Activated naive CD8-positive, alpha-beta T cell treated with anti-CD3 and anti-CD28 coated beads, Interleukin-2, amount 50 U/mL, for 24 hours (primary cell): Measurements from ENCODE around the gene ANO6.
"Not testable (repeated sequence)": the region's sequence is repeated elsewhere in the genome, so short reads cannot be mapped to it uniquely, and the experiment has no call there.

Source experiments
- ATAC-seq: fragments of 150-1000 bp; cut with Tn5 transposase; one replicate; pipeline ENCODE4 v1.10.0; 2021
- DNase-seq: peaks from one replicate; pipeline ENCODE4 v3.0.0; 2021
- H3K27ac Mint-ChIP-seq: one replicate; pipeline ENCODE4 v1.8.0; 2021; ENCODE audit warnings: mild to moderate bottlenecking, mixed read lengths
- H3K27me3 Mint-ChIP-seq: one replicate; pipeline ENCODE4 v1.8.0; 2021; ENCODE audit warnings: mixed read lengths
- H3K36me3 Mint-ChIP-seq: one replicate; pipeline ENCODE4 v1.8.0; 2021; ENCODE audit warnings: low read depth, mixed read lengths
- H3K4me1 Mint-ChIP-seq: one replicate; pipeline ENCODE4 v1.8.0; 2021; ENCODE audit warnings: mixed read lengths
- H3K4me3 Mint-ChIP-seq: one replicate; pipeline ENCODE4 v1.8.0; 2021; ENCODE audit warnings: mild to moderate bottlenecking, moderate library complexity, mixed read lengths
- H3K9me3 Mint-ChIP-seq: one replicate; pipeline ENCODE4 v1.8.0; 2021; ENCODE audit warnings: mixed read lengths

Gene ANO6

DNA sequence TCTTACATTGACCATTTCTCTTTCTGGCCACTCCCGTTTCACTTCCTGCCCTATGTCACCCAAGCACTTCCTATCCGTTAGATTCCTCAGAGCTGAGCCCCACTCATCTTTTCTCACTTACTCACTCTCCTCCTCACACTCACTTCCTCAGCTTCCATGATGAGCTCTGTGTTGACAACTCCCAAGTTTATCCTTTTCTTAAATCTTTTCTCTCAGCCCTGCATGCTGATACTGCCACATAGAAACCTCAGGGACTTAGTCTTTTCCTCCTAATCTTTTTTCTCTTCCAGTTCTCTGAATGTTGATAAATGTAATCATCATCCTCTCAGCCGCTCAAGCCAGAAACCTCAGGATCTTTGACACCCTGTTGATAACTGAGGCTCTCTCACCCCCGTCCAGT, 99.6 kb downstream of the ANO6 start:
- Mint-ChIP-seq H3K4me3 (no peak overlapping the region), H3K27me3 (no peaks in the 10 kb centered on the region), H3K36me3 (peaks cover 21% of the 10 kb centered on the region), H3K27ac (no peak overlapping the region), H3K4me1 (peaks cover 2% of the 10 kb centered on the region), H3K9me3 (peaks cover 10% of the 10 kb centered on the region)
- no peak for ATAC-seq
- DNase-seq: no peak

DNA sequence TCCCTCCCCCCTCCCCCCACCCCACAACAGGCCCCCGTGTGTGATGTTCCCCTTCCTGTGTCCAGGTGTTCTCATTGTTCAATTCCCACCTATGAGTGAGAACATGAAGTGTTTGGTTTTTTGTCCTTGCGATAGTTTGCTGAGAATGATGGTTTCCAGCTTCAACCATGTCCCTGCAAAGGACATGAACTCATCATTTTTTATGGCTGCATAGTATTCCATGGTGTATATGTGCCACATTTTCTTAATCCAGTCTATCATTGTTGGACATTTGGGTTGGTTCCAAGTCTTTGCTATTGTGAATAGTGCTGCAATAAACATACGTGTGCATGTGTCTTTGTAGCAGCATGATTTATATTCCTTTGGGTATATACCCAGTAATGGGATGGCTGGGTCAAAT, 101.4 kb downstream of the ANO6 start:
- Mint-ChIP-seq H3K36me3 (peaks cover 28% of the 10 kb centered on the region), H3K9me3 (peaks cover 14% of the 10 kb centered on the region)
- DNase-seq, H3K4me3 Mint-ChIP-seq, H3K4me1 Mint-ChIP-seq, H3K27me3 Mint-ChIP-seq, ATAC-seq, H3K27ac Mint-ChIP-seq: not testable (repeated sequence)

DNA sequence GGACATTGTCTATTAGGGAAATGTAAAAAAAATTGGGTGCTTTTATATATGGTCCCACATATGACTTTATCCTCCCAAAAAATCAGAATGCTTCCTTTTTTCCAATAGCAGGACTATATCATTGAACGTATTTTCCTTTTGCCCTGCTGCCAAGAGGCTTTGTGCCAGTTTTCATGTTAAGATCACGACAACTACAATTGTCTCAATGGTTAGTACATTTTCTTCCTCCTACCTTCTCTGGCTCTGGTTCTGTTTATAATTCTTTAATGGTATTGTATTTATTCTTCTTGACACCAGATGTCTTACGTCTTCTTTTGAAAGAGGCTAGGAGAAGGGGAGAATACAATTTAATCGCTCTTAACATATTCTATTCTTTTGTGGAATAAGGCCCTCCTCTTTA, 106.9 kb downstream of the ANO6 start:
- Mint-ChIP-seq H3K4me1 (peaks cover 8% of the 10 kb centered on the region), H3K27ac (no peak overlapping the region), H3K27me3 (no peaks in the 10 kb centered on the region), H3K4me3 (no peak overlapping the region), H3K9me3 (peaks cover 3% of the 10 kb centered on the region), H3K36me3 (peaks cover 10% of the 10 kb centered on the region)
- no peak for DNase-seq
- no peak for ATAC-seq

DNA sequence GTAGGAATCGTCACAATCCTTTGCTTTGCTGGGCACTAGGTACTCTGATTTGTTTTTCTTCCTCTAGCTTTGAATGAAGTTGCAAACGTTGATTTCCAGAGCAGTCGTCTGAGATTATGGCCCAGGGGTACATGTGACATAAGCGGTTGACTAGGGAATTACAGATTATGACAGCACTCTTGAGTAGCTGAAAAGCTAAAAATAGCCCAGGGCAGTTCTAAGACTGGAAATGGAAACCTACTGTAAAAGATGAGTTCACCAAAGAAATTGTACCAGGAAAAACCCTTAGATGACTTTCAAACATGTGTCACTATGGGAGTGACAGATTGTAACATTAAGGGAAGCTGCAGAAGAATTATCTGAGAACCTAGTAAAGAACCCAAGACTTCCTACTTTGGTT, 108.5 kb downstream of the ANO6 start:
- Mint-ChIP-seq H3K27ac (no peak overlapping the region), H3K4me3 (no peak overlapping the region), H3K4me1 (peaks cover 8% of the 10 kb centered on the region), H3K27me3 (no peaks in the 10 kb centered on the region), H3K9me3 (peaks cover 3% of the 10 kb centered on the region), H3K36me3 (peaks cover 7% of the 10 kb centered on the region)
- DNase-seq (no peak), ATAC-seq (peak; percentile 33)

DNA sequence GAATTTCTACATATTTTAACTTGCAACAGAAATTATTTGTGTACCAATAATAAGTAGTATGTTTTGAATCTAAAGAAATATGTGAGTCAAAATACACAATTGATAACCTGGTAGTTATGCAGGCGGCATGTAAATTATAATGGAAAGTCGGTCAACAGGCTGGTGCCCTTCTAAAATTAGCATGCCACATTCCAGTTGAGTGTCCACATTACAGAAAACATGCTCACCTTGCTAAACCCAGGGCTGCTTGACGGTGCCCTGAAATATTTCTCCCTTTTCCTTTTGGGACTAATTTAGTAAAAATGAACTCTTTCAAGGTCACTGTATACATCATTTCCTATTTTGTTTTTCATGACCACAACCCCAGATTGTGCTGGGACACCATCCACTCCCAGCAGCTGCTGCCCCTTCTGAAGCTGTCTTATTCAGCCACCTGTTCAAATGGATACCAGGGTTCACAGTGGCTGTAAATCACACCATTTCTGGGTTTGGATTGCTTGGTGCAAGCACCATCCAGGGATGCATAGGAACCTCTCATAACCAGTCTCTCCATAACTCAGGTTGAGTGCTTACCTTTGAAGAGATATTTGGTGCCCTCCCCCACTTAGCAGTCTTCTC, 110.6 kb downstream of the ANO6 start:
- H3K27me3 Mint-ChIP-seq: no peaks in the 10 kb centered on the region
- no peak overlapping the region for H3K4me3 Mint-ChIP-seq
- peaks cover 8% of the 10 kb centered on the region for H3K4me1 Mint-ChIP-seq
- no peak for DNase-seq
- no peaks in the 10 kb centered on the region for H3K9me3 Mint-ChIP-seq
- peaks cover 8% of the 10 kb centered on the region for H3K36me3 Mint-ChIP-seq
- ATAC-seq: no peak
- no peak overlapping the region for H3K27ac Mint-ChIP-seq

DNA sequence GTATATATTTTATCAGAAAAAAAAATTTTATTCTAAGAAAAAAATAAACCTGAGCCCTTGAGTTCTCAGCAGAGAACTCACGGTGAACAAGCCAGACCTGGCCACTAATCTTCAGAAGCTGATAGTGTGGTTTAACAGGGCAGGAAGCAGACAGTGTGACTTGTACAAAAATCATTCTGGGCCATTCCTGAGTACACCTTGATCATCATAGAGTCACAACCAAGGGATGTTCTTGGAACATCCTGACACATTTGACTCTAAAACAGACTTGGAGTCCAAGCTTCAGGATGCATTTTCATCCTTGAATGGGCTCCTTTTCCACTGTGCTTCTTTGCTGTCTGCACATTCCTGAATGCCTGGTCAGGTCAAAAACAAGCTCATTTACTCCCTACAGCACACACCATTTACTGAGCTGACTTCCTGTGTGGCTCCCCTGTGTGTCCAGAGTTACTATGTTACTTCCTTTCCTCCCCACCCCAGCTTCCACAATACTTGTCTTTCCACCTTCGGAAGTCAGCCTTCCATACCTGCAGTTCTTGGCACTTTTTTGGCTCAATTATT, 112.0 kb downstream of the ANO6 start:
- no peak overlapping the region for H3K4me3 Mint-ChIP-seq
- H3K27me3 Mint-ChIP-seq: no peaks in the 10 kb centered on the region
- H3K36me3 Mint-ChIP-seq: peaks cover 13% of the 10 kb centered on the region
- ATAC-seq (no peak), DNase-seq (no peak)
- no peaks in the 10 kb centered on the region for H3K9me3 Mint-ChIP-seq
- peaks cover 8% of the 10 kb centered on the region for H3K4me1 Mint-ChIP-seq
- H3K27ac Mint-ChIP-seq: no peak overlapping the region

DNA sequence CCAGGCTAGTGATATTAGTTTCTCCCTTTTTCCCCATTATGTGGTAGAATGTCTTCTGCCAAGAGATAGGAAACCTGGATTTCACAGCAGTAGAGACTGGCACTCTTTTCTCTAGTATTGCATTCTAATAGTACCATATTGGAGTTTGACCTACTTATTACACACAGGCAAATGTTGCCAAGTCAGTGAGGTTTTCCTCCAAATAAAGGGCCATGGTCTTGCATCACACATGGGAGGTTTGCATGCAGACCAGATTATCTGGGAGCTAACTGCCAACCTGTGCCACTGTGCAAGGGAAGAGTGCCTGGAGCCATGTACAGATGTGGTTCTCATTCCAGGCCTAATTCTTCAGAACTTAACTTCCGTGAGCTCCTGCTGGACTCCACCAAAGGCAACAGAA, 113.3 kb downstream of the ANO6 start:
- DNase-seq (no peak), ATAC-seq (no peak)
- peaks cover 13% of the 10 kb centered on the region for H3K36me3 Mint-ChIP-seq
- no peaks in the 10 kb centered on the region for H3K27me3 Mint-ChIP-seq
- H3K4me3 Mint-ChIP-seq: no peak overlapping the region
- H3K4me1 Mint-ChIP-seq: peaks cover 8% of the 10 kb centered on the region
- H3K27ac Mint-ChIP-seq: no peak overlapping the region
- no peaks in the 10 kb centered on the region for H3K9me3 Mint-ChIP-seq

DNA sequence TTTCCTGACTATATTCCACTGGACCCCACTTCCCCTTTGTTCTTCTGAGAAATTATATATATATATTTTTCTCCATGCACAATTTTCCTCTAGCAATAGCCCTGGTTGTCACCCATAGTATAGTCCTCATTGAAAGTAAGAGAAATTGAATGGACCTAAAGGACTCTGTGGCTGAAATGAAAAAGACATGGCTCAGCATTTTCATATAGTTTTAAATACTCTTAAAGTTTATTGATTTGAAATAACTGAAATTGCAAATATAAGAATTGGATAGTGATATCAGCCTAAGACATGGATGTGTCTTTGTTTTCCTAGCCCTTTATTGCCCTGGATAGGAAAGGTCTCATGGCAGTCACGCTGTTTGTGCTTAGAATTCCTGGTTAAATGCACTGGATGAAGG, 113.8 kb downstream of the ANO6 start:
- no peaks in the 10 kb centered on the region for H3K9me3 Mint-ChIP-seq
- no peaks in the 10 kb centered on the region for H3K27me3 Mint-ChIP-seq
- no peak overlapping the region for H3K4me3 Mint-ChIP-seq
- no peak for ATAC-seq
- no peak for DNase-seq
- H3K36me3 Mint-ChIP-seq: peaks cover 13% of the 10 kb centered on the region
- H3K27ac Mint-ChIP-seq: no peak overlapping the region
- H3K4me1 Mint-ChIP-seq: peaks cover 3% of the 10 kb centered on the region

DNA sequence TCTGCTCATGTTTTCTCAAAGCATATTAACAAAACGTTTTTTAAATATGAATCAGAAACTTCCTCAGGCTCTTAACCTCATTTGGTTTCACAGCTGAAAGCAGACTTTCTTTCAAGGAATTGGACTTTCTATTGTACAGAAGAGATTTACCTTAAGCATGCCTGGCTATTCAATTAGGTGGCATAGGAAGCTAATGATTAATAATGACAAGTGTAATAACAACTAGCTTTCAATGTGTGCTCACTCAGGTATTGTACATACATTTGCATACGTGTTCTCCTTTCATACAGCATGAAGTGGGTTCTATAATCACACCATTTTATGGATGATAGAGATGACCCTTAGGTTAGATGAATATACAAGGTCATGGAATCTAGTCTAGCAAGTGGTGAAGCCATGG, 115.7 kb downstream of the ANO6 start:
- DNase-seq (no peak), ATAC-seq (no peak)
- peaks cover 1% of the 10 kb centered on the region for H3K4me1 Mint-ChIP-seq
- no peak overlapping the region for H3K27ac Mint-ChIP-seq
- no peaks in the 10 kb centered on the region for H3K27me3 Mint-ChIP-seq
- no peaks in the 10 kb centered on the region for H3K9me3 Mint-ChIP-seq
- H3K4me3 Mint-ChIP-seq: no peak overlapping the region
- H3K36me3 Mint-ChIP-seq: peaks cover 19% of the 10 kb centered on the region

DNA sequence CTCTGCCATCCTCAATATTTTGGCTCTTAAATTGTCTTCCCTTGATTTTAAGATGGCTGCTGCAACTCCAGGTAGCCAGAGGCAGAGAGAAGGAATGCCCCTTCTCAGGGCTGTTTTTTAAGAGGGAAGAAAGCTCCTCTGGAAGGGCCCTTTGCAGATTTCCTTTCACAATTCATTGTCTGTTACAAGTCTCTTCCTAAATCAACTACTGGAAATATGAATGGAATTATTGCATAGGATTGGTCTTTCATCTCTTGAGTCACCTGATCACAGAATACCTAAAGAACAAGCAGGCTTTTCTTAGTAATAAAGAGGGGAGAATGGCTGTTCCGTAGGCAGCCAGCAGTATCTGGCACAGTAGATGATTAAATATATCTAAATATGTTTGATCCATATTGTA, 118.5 kb downstream of the ANO6 start:
- H3K27me3 Mint-ChIP-seq: no peaks in the 10 kb centered on the region
- no peaks in the 10 kb centered on the region for H3K4me1 Mint-ChIP-seq
- no peaks in the 10 kb centered on the region for H3K9me3 Mint-ChIP-seq
- H3K4me3 Mint-ChIP-seq: no peak overlapping the region
- peaks cover 19% of the 10 kb centered on the region for H3K36me3 Mint-ChIP-seq
- DNase-seq: no peak
- ATAC-seq: no peak
- no peak overlapping the region for H3K27ac Mint-ChIP-seq

DNA sequence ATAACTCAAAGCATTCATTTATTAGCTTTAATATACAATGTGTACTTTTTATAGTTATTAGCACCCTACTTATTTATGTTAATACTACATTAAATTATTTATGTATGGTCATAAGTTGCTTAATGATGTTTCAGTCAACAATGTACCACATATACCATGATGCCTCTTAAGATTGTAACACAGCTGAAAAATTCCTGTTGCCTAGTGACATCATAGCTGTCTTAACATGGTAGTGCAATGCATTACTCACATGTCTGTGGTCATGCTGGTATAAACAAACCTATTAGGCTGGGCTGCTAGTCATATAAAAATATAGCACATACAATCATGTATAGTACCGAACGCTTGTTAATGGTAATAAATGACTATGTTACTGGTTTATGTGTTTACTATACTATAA, 120.4 kb downstream of the ANO6 start:
- no peaks in the 10 kb centered on the region for H3K9me3 Mint-ChIP-seq
- H3K4me1 Mint-ChIP-seq: no peaks in the 10 kb centered on the region
- no peak overlapping the region for H3K27ac Mint-ChIP-seq
- no peaks in the 10 kb centered on the region for H3K27me3 Mint-ChIP-seq
- peaks cover 15% of the 10 kb centered on the region for H3K36me3 Mint-ChIP-seq
- no peak for ATAC-seq
- no peak for DNase-seq
- H3K4me3 Mint-ChIP-seq: no peak overlapping the region

DNA sequence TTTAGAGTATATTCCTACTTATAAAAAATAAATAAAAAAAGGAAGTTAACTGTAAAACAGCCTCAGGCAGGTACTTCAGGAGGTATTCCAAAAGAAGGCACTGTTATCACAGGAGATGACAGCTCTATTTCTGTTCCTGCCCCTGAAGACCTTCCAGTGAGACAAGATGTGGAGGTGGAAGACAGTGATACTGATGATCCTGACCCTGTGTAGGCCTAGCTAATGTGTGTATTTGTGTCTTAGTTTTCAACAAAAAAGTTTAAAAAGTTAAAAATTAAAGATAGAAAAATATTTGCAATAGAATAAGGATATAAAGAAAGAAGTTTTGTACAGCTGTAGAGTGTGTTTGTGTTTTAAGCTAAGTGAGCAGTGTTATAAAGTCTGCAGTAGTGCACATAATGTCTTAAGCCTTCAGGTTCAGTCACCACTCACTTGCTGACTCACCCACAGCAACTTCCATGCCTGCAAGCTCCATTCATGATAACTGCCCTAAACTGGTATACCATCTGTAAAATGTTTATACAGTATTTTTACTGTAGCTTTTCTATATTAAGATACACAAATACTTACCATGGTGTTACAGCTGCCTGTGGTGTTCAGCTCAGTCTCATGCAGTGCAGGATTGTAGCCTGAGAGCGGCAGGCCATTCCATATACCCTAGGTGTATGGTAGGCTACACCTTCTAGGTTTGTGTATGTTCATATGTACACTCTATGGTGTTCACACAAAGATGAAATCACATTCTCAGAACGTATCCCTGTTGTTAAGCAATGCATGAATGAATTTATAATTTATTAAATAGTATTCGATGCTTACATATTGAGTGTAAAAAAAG, 121.1 kb downstream of the ANO6 start:
- Mint-ChIP-seq H3K27ac (no peak overlapping the region), H3K27me3 (no peaks in the 10 kb centered on the region), H3K4me1 (no peaks in the 10 kb centered on the region), H3K9me3 (no peaks in the 10 kb centered on the region), H3K36me3 (peaks cover 14% of the 10 kb centered on the region), H3K4me3 (no peak overlapping the region)
- ATAC-seq (no peak), DNase-seq (no peak)

DNA sequence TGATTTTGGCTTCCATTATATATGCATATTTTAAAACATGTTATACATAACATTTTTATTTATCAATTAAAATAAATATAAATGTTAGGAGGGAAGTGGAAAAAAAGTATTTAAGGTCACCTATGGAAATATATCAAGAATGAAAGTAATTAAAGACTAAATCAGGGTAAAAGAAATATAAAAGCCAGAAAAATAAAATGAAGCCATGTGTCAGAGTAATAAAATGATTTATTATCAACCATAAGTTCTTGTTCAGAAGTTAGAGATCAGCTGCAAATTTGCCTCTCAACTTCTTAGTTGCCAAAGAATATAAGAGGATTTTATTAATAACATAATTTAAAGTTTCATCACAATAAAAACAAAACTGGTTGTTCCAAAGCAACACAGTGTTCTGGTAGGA, 121.9 kb downstream of the ANO6 start:
- no peaks in the 10 kb centered on the region for H3K27me3 Mint-ChIP-seq
- DNase-seq (no peak), ATAC-seq (no peak)
- peaks cover 3% of the 10 kb centered on the region for H3K4me1 Mint-ChIP-seq
- no peak overlapping the region for H3K27ac Mint-ChIP-seq
- H3K9me3 Mint-ChIP-seq: no peaks in the 10 kb centered on the region
- no peak overlapping the region for H3K4me3 Mint-ChIP-seq
- H3K36me3 Mint-ChIP-seq: peaks cover 6% of the 10 kb centered on the region

DNA sequence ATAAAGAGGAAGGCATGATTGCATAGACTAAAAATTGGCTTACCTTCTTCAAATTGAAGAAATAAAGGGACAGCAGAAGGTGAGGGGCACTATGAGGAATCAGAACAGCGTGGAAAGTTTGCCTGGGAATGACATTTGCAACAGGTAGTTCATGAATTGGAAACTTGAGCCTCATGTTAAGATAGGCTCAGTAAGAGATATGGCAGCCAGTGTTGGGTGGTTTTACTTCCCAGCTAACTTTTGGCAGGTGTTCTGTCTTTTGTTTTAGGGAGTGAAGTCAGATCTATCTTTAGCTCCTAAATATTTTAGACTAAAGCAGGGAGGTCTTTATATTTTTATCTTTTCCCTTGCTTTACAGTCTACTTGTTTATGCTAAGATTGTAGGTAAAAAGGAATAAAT, 122.4 kb downstream of the ANO6 start:
- no peak overlapping the region for H3K4me3 Mint-ChIP-seq
- H3K9me3 Mint-ChIP-seq: no peaks in the 10 kb centered on the region
- peaks cover 7% of the 10 kb centered on the region for H3K36me3 Mint-ChIP-seq
- DNase-seq: no peak
- H3K27ac Mint-ChIP-seq: no peak overlapping the region
- peaks cover 8% of the 10 kb centered on the region for H3K4me1 Mint-ChIP-seq
- no peak for ATAC-seq
- no peaks in the 10 kb centered on the region for H3K27me3 Mint-ChIP-seq

DNA sequence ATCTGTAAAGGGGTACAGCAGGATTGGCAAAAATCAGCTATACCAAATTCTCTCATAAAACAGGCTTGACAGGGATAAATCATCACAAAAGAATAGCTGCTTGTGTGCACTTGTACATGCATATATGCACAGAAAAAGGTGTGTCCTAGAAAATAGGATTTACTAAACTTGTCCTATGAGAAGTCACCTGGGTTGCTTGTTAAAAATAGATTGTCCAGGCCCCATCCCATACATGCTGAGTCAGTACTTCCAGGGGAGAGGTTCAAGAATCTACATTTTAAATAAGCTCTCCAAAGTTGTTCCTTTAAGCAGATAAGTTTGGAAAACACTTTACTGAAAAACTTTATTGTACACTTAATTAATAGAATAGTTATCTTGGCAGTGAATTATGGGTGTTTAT, 123.1 kb downstream of the ANO6 start:
- Mint-ChIP-seq H3K4me1 (peaks cover 10% of the 10 kb centered on the region), H3K36me3 (peaks cover 10% of the 10 kb centered on the region), H3K4me3 (no peak overlapping the region), H3K27ac (no peak overlapping the region), H3K9me3 (no peaks in the 10 kb centered on the region), H3K27me3 (no peaks in the 10 kb centered on the region)
- DNase-seq (no peak), ATAC-seq (no peak)
